ENCODE results near the gene PHF12.
"Not testable (repeated sequence)": the region's sequence is repeated elsewhere in the genome, so short reads cannot be mapped to it uniquely, and the experiment has no call there.

PHF12 gene

DNA sequence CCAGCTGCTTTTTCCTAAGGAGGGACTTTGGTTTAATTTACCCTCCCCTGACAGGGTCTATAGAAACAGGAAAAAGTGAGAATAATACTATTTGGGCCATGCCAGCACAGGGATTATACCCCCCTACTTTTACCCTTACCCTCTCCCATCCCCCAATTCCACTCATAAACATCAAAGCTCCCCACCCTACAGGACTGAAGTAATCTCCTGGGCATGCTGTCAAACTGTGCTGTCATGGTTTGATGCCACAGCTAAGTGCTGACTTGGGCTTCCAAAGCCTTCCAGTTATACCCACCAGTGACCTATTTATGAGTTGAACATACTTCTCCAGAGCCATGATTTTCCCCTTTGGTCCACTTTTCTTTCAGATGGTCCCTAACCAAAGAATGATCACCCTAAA, 12.8 kb downstream of the PHF12 start:
- CTCF ChIA-PET: interaction anchor here (0.8 to 2.1 kb wide), 4 partner anchors 11 to 177 kb away, joined by 3 to 6 read pairs (median 4); no protein-coding TSS in a partner anchor
- TF ChIP-seq TARDBP (IDR thresholded peaks at IDR 0.05): no peak
- no peak for TF ChIP-seq FOXM1 (IDR thresholded peaks at IDR 0.05; ENCODE audit: borderline replicate concordance)
- TF ChIP-seq, protein P1, sequence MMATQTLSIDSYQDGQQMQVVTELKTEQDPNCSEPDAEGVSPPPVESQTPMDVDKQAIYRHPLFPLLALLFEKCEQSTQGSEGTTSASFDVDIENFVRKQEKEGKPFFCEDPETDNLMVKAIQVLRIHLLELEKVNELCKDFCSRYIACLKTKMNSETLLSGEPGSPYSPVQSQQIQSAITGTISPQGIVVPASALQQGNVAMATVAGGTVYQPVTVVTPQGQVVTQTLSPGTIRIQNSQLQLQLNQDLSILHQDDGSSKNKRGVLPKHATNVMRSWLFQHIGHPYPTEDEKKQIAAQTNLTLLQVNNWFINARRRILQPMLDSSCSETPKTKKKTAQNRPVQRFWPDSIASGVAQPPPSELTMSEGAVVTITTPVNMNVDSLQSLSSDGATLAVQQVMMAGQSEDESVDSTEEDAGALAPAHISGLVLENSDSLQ (IDR thresholded peaks at IDR 0.05): no peak
- no peak for TF ChIP-seq ARNT (IDR thresholded peaks at IDR 0.05)
- TF ChIP-seq SP1 (IDR thresholded peaks at IDR 0.05): no peak
- no peak for TF ChIP-seq ELF4 (IDR thresholded peaks at IDR 0.05)
- no peak for TF ChIP-seq FOXK2 (IDR thresholded peaks at IDR 0.05)
- no peak for TF ChIP-seq HDGF (IDR thresholded peaks at IDR 0.05; ENCODE audit: borderline replicate concordance)
- no peak for TF ChIP-seq NFRKB (IDR thresholded peaks at IDR 0.05)
- no peak for TF ChIP-seq CTBP1 (IDR thresholded peaks at IDR 0.05; ENCODE audit: borderline replicate concordance)
- TF ChIP-seq FOXA1 (IDR thresholded peaks at IDR 0.05): no peak
- no peak for TF ChIP-seq LEF1 (IDR thresholded peaks at IDR 0.05; ENCODE audit: borderline replicate concordance)
- TF ChIP-seq BHLHE40 (IDR thresholded peaks at IDR 0.05; ENCODE audit: borderline replicate concordance): no peak
- DNase-seq (ENCODE audit: extremely low spot score): no peak
- POLR2A ChIA-PET: interaction anchor here (2.5 to 4.4 kb wide), 2 partner anchors 11 to 13 kb away, joined by 13 to 19 read pairs; partner anchors contain the start of gene PHF12

DNA sequence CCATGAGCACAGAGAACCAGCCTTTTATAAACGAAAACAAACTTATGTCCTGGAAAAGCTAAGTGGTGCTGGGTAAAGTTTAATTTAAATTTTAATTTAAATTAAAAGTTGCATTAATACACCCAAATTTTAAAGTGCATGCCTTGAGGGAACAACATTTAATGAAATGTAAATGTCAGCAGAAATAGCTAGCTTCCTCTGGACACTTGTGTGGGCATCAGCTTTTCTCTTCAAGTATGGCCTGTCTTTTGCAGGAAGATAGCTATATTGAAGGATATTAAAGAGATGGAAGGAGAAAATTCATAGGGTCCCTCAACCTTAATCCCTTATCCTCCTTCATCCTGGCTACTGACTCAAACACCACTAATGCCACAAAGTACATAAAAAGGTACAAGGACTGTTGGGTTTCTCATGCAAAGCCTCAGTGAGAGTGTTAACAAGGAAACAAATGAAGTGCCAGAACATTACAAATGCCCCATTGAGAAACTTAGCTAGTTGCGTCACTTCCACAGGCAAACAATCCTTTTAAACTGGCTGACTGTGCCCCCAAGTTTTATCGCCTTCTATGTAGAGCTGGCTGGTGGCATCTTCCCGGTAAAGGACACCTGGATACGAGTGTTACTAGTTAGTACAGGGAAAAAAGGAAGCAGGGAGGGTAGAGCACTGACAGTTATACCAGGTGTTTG, 14.1 kb downstream of the PHF12 start:
- ChIA-PET POLR2A (interaction anchor here (0.6 to 4.4 kb wide), 4 partner anchors 12 to 195 kb away, joined by 3 to 19 read pairs (median 8); partner anchors contain the start of gene PHF12), CTCF (interaction anchor here (0.7 to 2.1 kb wide), 3 partner anchors 8 to 35 kb away, joined by 3 to 6 read pairs (median 5); no protein-coding TSS in a partner anchor)
- TF ChIP-seq ARNT (IDR thresholded peaks at IDR 0.05): no peak
- no peak for TF ChIP-seq SP1 (IDR thresholded peaks at IDR 0.05)
- no peak for TF ChIP-seq TARDBP (IDR thresholded peaks at IDR 0.05)
- TF ChIP-seq CTBP1 (IDR thresholded peaks at IDR 0.05; ENCODE audit: borderline replicate concordance): no peak
- TF ChIP-seq, protein P1 (IDR thresholded peaks at IDR 0.05): no peak
- no peak for TF ChIP-seq ELF4 (IDR thresholded peaks at IDR 0.05)
- no peak for TF ChIP-seq FOXA1 (IDR thresholded peaks at IDR 0.05)
- no peak for TF ChIP-seq ZNF384 (IDR thresholded peaks at IDR 0.05)
- no peak for TF ChIP-seq HDGF (IDR thresholded peaks at IDR 0.05; ENCODE audit: borderline replicate concordance)
- no peak for TF ChIP-seq L3MBTL2 (conservative IDR thresholded peaks at IDR 0.05)
- TF ChIP-seq NFRKB (IDR thresholded peaks at IDR 0.05): no peak
- no peak for DNase-seq (ENCODE audit: extremely low spot score)

DNA sequence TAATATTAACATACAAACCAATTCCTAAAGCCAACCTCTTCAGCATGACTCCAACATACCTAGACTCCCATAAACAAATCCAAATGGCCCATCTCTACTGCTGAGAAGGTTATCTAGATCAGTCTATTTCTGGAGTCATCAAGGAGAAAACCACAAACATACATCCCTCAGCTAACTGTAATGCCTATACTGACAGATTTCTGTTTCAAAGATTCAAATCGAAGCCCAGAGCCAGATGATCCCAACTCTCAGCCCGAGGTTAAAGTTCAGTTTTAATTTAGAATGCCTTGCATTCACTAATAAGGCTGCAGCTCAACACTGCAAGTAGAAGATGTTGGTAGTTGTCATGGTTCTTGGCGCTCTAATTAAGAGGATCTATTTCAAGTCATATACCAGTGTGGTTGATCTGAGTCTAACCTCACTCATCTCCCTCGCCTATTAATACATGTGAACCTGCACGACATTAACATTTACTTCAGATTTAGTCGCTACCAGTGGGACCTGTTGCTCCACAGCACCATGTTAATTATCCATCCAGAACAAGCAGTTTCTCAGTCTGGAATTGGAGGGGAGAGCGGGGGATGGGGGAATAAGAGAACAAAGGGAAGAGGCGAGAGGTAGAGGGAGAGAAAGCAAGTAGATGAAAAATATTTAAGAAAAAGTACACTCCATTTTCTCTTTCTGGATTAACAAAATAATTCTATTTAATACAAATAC, 15.4 kb downstream of the PHF12 start:
- POLR2A ChIA-PET: interaction anchor here (0.6 to 4.4 kb wide), 4 partner anchors 14 to 359 kb away, joined by 3 to 19 read pairs (median 6); partner anchors contain the start of gene PHF12
- no peak for DNase-seq (ENCODE audit: extremely low spot score)
- TF ChIP-seq NFRKB (IDR thresholded peaks at IDR 0.05) (no peak), LEF1 (IDR thresholded peaks at IDR 0.05; ENCODE audit: borderline replicate concordance) (no peak), SUZ12 (IDR thresholded peaks at IDR 0.05) (no peak), TARDBP (IDR thresholded peaks at IDR 0.05) (no peak), FOXA1 (IDR thresholded peaks at IDR 0.05) (no peak), CTBP1 (IDR thresholded peaks at IDR 0.05; ENCODE audit: borderline replicate concordance) (no peak), SP1 (IDR thresholded peaks at IDR 0.05) (no peak), ARNT (IDR thresholded peaks at IDR 0.05) (no peak), BHLHE40 (IDR thresholded peaks at IDR 0.05; ENCODE audit: borderline replicate concordance) (no peak), FOXK2 (IDR thresholded peaks at IDR 0.05) (no peak), FOXM1 (IDR thresholded peaks at IDR 0.05; ENCODE audit: borderline replicate concordance) (no peak), ZNF384 (IDR thresholded peaks at IDR 0.05) (no peak), HDGF (IDR thresholded peaks at IDR 0.05; ENCODE audit: borderline replicate concordance) (no peak), ELF4 (IDR thresholded peaks at IDR 0.05) (no peak), L3MBTL2 (conservative IDR thresholded peaks at IDR 0.05) (no peak)
- TF ChIP-seq, protein P1 (IDR thresholded peaks at IDR 0.05): no peak
- CTCF ChIA-PET: interaction anchor here (1.6 kb wide), 1 partner anchor 34 kb away, joined by 9 read pairs; no protein-coding TSS in a partner anchor

DNA sequence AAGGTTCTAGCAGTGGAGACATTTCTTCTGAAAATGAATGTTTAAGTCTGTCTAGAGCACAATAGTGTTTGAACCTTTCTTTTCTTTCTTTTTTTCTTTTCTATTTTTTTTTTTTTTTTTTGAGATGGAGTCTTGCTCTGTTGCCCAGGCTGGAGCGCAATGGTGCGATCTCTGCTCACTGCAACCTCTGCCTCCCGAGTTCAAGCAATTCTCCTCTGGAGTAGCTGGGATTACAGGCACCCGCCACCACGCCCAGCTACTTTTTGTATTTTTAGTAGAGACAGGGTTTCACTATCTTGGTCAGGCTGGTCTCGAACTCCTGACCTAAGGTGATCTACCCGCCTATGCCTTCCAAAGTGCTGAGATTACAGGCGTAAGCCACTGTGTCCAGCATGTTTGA, 16.8 kb downstream of the PHF12 start:
- CTCF ChIA-PET: interaction anchor here (1.0 to 1.6 kb wide), 2 partner anchors 15 to 32 kb away, joined by 3 to 9 read pairs; no protein-coding TSS in a partner anchor
- not testable (repeated sequence) for DNase-seq (ENCODE audit: extremely low spot score)
- POLR2A ChIA-PET: interaction anchor here (2.5 to 4.4 kb wide), 2 partner anchors 15 to 18 kb away, joined by 8 to 19 read pairs; partner anchors contain the start of gene PHF12

DNA sequence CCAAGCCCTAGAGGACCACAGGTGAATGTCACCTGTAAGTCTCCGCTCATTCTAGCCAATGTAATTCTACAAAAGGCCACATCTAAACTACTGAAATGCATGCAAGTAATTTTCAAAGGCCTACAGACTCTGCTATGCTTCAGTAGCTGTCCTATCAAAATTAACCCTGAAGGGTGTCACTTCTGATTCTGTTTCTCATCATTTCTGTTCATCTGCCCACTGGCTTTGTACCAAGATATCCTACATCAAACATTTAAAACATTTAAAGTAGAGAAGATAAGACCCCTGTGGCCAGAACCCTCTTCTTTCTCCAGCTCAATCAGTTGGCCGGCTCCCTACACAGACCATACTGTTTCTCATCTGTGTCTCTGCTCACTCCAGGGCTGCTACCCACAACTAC, 21.5 kb downstream of the PHF12 start:
- no peak for DNase-seq (ENCODE audit: extremely low spot score)
- CTCF ChIA-PET: interaction anchor here (1.2 kb wide), 1 partner anchor 10 kb away, joined by 3 read pairs; no protein-coding TSS in a partner anchor
- POLR2A ChIA-PET: interaction anchor here (0.6 to 1.4 kb wide), 3 partner anchors 11 to 201 kb away, joined by 3 to 8 read pairs (median 3); partner anchors contain the start of genes NEK8 and PHF12
- TF ChIP-seq FOXA1 (IDR thresholded peaks at IDR 0.05) (no peak), L3MBTL2 (conservative IDR thresholded peaks at IDR 0.05) (no peak), BHLHE40 (IDR thresholded peaks at IDR 0.05; ENCODE audit: borderline replicate concordance) (no peak)

DNA sequence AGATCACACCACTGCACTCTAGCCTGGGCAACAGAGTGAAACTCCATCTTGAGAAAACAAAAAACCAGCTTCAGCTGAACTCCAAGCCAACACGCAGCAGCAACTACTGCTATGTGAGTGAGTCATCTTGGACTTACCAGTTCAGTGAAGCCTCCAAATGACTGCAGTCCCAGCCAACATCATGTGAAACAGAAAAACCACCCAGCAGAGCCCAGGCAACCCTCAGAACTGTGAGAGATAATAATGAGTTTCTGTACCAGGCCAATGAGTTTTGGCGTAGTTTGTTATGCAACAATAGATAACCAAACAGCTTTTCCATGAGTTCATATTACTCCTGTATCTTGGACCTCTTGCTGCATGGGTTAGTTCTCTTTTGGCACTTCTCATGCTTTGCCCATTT, 23.3 kb downstream of the PHF12 start:
- no peak for DNase-seq (ENCODE audit: extremely low spot score)
- CTCF ChIA-PET: no interaction called here
- POLR2A ChIA-PET: no interaction called here
- TF ChIP-seq NFRKB (IDR thresholded peaks at IDR 0.05): no peak
- TF ChIP-seq ZNF384 (IDR thresholded peaks at IDR 0.05): no peak
- TF ChIP-seq ARNT (IDR thresholded peaks at IDR 0.05): no peak
- no peak for TF ChIP-seq SP1 (IDR thresholded peaks at IDR 0.05)
- no peak for TF ChIP-seq CTBP1 (IDR thresholded peaks at IDR 0.05; ENCODE audit: borderline replicate concordance)
- TF ChIP-seq FOXA1 (IDR thresholded peaks at IDR 0.05): no peak
- no peak for TF ChIP-seq L3MBTL2 (conservative IDR thresholded peaks at IDR 0.05)
- TF ChIP-seq, protein P1 (IDR thresholded peaks at IDR 0.05): no peak
- no peak for TF ChIP-seq ELF4 (IDR thresholded peaks at IDR 0.05)
- no peak for TF ChIP-seq SUZ12 (IDR thresholded peaks at IDR 0.05)
- no peak for TF ChIP-seq LEF1 (IDR thresholded peaks at IDR 0.05; ENCODE audit: borderline replicate concordance)
- TF ChIP-seq FOXM1 (IDR thresholded peaks at IDR 0.05; ENCODE audit: borderline replicate concordance): no peak
- TF ChIP-seq FOXK2 (IDR thresholded peaks at IDR 0.05): no peak
